Measurements from ENCODE around the gene RNF123.
"Not testable (repeated sequence)": the region's sequence is repeated elsewhere in the genome, so short reads cannot be mapped to it uniquely, and the experiment has no call there.

The RNF123 gene

DNA sequence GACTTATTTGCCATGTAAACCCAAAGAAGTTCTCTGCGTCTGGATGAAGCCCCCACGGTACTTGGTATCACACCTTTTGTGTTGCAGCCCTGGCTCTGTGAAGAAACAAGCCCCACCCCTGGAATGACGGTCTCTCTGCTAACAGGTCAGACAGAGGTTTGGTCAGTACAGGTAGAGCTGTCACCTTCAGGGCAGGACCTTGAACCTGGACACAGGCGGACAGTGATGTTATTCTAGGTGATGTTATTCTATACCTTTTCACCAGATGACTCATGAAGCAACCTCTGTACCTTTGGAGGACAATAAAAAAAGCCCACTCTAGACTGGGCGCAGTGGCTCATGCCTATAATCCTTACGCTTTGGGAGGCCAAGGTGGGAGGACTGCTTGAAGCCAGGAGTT is 45.4 kb downstream of the RNF123 start:
- in situ Hi-C loops (cut with HindIII; ENCODE audit: low sequenced_read_pairs) = no loop called here

DNA sequence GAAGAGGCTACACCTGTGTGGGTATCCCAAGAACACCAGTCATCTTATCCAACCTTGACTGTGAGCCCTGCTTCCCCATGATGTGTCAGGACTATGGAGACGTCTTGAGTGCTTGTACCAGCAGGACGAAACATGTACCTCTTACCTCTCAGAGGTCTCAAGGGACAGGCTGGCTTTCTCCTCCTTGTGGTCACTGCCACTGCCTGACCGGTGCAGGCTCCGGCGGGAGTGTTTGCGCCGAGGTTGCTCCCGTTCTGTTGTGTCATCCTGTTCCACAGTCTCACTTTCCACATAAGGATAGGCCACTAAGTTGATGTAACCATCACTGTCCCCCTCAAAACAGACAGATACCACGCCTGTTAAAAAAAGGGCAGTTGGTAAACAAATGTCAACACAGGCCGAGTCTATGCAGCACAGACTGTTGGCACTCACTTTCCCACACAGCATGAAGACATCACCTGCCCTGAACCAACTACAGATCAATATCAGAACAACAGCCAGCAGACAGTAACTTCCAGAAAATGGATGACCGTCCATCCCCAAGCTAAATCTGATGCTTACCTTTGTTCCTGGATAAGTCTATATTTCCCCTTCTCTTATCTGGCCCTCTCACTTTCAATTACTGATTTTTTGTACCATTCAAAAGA is 48.8 kb downstream of the RNF123 start:
- in situ Hi-C loops (cut with HindIII; ENCODE audit: low sequenced_read_pairs) = no loop called here

DNA sequence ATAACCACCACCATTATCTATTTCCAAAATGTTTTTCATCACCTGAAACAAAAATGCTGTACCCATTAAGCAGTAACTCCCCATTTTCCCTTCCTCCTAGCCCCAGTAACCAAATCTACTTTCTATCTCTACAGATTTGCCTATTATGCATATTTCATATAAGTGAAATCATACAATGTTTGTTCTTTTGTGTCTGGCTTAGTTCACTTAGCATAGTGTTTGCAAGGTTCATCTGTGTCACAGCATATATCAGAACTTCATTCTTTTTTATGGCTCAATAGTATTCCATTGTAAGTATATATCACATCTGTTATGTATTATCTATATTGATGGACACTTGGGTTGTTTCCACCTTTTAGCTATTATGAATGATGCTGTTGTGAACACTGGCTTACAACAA is 51.1 kb downstream of the RNF123 start:
- in situ Hi-C loops (cut with HindIII; ENCODE audit: low sequenced_read_pairs) = no loop called here

DNA sequence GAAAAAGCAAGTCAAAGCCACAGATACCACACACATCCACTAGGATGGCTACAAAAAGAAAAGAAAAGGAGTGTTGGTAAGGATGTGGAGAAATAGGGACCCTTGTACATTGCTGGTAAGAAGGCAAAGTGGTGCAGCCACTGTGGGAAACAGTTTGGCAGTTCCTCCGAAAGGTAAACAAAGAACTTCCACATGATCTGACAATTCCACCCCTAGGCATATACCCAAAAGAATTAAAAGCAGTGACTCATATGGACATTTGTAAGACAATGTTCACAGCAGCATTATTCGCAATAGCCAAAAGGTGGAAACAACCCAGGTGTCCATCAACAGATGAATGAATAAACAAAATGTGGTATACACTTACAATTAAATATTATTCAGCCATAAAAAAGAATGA is 56.6 kb downstream of the RNF123 start:
- in situ Hi-C loops (cut with HindIII; ENCODE audit: low sequenced_read_pairs) = no loop called here

DNA sequence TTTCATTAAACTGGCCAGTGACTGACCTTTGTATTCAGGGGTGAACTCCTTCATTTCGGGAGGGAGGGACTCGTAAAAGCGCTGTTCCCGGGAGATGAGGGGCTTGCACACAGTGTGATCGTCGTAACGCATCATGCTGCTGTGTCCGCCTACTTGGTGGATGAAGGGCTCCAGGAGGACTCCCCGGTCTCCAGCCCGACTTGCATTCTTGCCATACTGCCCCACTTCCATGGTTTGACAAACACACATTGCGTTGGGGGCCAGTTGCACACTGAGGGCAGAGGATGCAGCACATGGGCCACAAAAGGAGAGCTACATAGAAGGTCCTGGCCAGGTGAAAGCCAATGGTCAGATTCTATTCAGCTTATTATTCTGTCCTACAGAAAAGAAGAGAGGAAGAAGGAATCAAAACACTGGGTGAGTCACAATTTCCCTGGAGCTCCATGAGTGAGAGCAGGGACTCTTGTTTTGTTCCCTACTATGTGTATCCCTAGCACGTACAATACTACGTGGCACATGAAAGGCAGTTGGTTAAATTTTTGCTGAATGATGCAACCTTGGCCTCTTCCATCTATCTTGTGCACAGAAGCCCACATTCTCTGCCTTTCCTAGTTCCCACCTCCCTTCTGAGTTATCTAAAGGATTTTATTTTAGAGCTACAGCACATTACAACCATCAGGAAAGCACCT is 58.6 kb downstream of the RNF123 start:
- in situ Hi-C loops (cut with HindIII; ENCODE audit: low sequenced_read_pairs) = no loop called here

DNA sequence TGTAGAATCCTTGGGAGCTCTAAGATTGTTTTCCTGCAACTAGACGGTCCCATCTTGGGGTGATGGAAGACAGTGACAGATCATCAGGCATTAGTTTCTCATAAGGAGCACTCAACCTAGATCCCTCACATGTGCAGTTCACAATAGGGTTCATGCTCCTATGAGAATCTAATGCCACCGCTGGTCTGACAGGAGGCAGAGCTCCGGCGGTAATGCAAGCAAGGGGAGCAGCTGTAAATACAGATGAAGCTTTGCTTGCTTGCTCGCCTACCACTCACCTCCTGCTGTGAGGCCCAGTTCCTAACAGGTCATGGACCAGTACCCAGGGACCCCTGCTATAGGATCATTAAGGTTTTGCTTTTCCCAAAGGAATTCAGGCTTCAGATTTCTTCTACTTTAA is 59.5 kb downstream of the RNF123 start:
- in situ Hi-C loops (cut with HindIII; ENCODE audit: low sequenced_read_pairs) = not testable (repeated sequence)

DNA sequence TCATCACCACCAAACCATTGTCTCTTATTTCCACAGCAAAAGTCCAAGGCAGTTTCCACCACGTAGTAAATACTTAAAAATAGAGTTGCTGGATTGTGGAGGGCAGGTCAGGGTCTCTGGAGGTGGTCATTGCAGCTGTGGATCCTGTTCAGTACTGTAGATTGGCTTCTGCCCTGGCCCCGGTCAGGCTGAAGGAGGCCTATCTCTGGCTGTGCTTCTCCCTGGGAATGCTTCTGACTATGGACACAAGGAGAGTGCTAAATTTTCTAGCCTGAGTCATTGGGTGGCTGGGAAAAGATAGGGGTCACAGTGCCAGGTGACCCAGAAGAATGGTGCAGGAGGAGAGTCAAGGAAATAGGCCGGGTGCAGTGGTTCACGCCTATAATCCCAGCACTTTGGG is 60.7 kb downstream of the RNF123 start:
- in situ Hi-C loops (cut with HindIII; ENCODE audit: low sequenced_read_pairs) = no loop called here

DNA sequence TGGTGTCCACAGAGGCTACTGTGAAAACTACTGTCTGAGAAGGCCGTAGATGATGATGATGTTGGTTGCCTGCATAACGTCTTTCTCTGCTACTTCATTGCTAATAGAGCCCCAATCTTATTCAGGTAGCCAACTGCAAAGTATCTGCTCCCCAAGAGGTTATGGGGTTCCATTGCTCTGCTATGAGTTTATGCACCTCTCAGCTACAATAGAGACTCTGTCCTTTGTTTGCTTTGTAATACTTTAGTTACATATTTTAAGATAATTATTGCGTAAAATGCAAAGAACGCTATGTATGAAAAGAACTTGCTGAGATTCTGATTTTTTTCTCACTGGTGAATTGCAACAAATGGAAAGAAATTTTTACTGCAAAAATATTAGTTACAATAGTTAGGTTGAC is 62.1 kb downstream of the RNF123 start:
- in situ Hi-C loops (cut with HindIII; ENCODE audit: low sequenced_read_pairs) = no loop called here

DNA sequence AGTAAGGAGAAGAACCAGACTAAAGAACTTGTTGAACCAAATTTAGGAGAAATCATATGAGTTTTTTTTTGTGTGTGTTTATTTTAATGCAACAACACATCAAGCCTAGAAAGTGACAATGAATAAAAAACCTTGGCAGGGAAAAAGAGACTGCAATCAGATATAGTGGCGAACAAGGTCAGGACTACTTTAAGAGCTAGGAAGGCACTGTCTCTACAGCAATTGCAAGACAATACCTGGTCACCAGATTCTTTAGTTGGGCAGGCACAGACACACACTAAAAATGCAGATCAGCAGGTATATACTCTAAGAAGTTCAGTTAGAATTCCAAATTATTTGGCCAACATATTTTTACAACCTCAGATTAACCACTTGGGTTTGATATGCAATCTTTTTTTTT is 65.2 kb downstream of the RNF123 start:
- in situ Hi-C loops (cut with HindIII; ENCODE audit: low sequenced_read_pairs) = no loop called here

DNA sequence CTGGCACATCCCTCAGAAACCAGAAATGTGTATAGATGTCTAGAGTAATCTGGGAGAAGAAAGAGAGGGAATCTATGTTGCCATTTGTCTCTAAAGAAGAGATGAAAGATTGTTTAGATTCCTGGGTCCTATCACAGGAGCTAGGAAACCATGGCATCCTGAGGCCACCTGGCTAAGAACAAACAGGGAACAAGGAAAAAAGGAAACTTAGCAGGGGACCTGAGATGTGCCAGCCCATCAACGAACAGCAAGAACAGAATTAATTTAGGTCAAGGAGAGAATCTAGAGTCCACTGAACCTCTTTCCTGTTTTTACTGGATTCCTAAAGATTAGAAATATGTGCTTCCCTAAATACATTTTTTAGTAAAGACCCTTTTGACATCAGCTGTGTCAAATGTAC is 66.7 kb downstream of the RNF123 start:
- in situ Hi-C loops (cut with HindIII; ENCODE audit: low sequenced_read_pairs) = no loop called here

DNA sequence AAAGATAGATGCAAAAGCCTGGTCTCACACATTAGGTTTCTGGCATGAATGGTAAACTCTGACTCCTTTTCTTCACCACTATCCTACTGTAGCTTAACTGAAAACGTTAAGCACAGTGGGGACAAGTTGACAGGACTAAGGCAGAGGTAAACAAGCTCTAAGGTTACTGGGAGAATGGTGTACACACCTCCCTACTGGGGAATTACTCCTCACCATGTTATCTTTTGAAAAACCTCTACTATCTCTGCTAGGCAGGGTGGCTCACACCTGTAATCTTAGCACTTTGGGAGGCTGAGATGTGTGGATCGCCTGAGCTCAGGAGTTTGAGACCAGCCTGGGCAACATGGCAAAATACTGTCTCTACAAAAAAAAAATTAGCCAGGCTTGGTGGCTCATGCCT is 67.8 kb downstream of the RNF123 start:
- in situ Hi-C loops (cut with HindIII; ENCODE audit: low sequenced_read_pairs) = no loop called here

DNA sequence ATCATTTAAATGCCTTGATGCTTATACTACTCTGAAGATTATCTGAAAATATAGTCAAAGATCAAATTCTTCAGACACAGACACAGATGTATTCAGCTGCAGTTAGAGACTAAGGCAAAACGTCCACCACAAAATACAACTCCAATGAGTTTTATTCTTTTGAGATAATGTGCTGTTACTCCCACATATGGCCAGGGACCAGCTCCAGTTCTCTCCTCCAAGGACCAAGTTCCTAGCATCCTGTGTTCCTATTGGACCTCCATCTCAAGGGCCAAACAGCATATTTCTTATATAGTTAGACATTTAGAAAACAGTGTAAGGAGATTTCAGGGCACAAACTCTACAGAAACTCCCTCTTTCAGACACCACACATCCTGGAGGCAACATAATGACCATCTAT is 69.9 kb downstream of the RNF123 start:
- in situ Hi-C loops (cut with HindIII; ENCODE audit: low sequenced_read_pairs) = no loop called here

DNA sequence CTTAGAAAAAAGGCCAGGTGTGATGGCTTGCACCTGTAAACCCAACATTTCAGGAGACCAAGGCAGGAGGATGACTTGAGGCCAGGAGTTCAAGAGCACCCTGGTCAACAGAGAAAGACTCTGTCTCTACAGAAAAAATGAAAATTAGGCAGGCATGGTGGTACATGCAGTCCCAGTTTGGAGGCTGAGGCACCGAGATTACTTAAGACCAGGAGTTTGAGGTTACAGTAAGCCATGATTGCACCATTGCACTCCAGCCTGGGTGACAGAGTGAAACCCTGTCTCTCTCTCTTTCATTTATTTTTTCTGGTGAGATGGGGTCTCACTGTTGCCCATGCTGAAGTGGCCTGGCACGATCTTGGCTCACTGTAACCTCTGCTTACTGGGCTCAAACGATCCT is 72.3 kb downstream of the RNF123 start:
- in situ Hi-C loops (cut with HindIII; ENCODE audit: low sequenced_read_pairs) = no loop called here

DNA sequence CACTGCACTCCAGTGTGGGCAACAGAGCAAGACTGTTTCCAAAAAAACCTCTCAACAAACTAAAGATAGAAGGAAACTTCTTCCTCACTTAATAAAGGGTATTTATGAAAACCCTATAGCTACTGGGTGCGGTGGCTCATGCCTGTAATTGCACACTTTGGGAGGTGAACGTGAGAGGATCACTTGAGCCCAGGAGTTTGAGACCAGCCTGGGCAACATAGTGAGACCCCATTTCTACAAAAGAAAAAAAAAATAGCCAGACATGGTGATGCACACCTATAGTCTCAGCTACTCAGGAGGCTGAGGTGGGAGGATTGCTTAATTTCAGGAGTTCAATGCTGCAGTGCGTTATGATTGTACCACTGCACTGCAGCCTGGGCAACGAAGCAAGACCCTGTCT is 74.6 kb downstream of the RNF123 start:
- in situ Hi-C loops (cut with HindIII; ENCODE audit: low sequenced_read_pairs) = no loop called here

DNA sequence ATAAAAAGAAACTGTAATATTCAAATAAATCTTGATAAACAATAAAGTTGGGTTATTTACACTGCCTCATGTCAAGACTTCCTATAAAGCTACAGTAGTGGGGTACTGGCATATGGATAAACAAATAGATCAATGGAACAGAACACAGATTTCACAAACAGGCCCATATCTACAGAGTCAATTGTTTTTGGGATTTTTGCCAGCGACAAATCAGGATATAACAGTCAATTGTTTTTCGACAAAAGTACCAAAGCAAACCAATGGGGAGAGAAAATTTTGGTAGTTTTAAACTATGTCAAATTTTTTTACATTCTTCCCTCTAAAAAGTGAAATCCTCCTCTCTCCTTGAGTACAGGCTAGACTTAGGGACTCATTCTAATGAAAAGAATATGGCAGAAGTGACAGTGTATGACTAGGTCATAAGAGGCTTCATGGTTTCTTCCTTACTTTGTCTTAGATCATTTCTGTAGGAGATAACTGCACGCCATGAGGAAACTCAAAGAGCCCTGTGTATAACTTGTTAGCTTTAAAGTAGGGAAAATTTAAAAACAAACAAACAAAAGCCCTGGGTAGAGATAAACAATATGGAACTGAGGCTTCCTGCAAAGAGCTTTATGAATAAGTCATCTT is 80.0 kb downstream of the RNF123 start:
- in situ Hi-C loops (cut with HindIII; ENCODE audit: low sequenced_read_pairs) = no loop called here

DNA sequence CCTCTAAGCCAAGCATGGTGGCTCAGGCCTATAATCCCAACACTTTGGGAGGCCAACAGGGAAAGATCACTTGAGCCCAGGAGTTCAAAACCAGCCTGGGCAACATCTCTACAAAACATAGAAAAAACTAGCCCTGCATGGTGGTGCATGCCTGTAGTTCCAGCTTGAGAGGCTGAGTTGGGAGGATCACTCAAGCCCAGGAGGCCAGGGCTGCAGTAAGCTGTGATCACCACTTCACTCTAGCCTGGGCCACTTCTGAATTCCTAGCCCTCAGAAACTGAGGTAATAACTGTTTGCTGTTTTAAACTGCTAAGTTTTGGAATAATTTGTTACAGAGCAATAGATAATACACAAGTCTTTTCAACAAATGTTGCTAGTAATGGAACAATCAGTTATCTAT is 80.6 kb downstream of the RNF123 start:
- in situ Hi-C loops (cut with HindIII; ENCODE audit: low sequenced_read_pairs) = no loop called here
